Trophoblast cell (in vitro differentiated cells and primary cell): ENCODE data around the gene CPEB1.
A peak's percentile ranks its signal among the peaks of the same experiment; 100 is the strongest.

ENCODE experiments used
- DNase-seq, 2 donors: peaks; one replicate each; pipeline ENCODE4 v3.0.0-alpha.2; 2016
- H2AFZ ChIP-seq: 2 replicates; pipeline ENCODE4 v1.6.1; 2013; ENCODE audit warnings: low read length, moderate library complexity, mild to moderate bottlenecking; ENCODE audit not compliant: insufficient read depth, poor library complexity
- H2AK5ac ChIP-seq: 2 replicates; pipeline ENCODE4 v1.6.1; 2013; ENCODE audit warnings: mild to moderate bottlenecking, low read length
- H2BK120ac ChIP-seq: 2 replicates; pipeline ENCODE4 v1.6.1; 2013; ENCODE audit warnings: low read length, mild to moderate bottlenecking, moderate library complexity; ENCODE audit not compliant: insufficient read depth, poor library complexity
- H2BK12ac ChIP-seq: 2 replicates; pipeline ENCODE4 v1.6.1; 2013; ENCODE audit warnings: mild to moderate bottlenecking, low read length, moderate library complexity
- H2BK5ac ChIP-seq: 2 replicates; pipeline ENCODE4 v1.6.1; 2013; ENCODE audit warnings: low read length, low read depth, moderate library complexity, mild to moderate bottlenecking; ENCODE audit not compliant: poor library complexity
- H3K14ac ChIP-seq: 2 replicates; pipeline ENCODE4 v1.6.1; 2013; ENCODE audit warnings: mild to moderate bottlenecking, low read length
- H3K18ac ChIP-seq: 2 replicates; pipeline ENCODE4 v1.6.1; 2013; ENCODE audit warnings: mild to moderate bottlenecking, low read length
- H3K23ac ChIP-seq: 2 replicates; pipeline ENCODE4 v1.6.1; 2013; ENCODE audit warnings: low read length
- H3K27ac ChIP-seq: 2 replicates; pipeline ENCODE4 v1.5.1; 2013; ENCODE audit warnings: low read depth, mild to moderate bottlenecking, inconsistent platforms, low read length, moderate library complexity
- H3K27me3 ChIP-seq: 2 replicates; pipeline ENCODE4 v1.6.1; 2013; ENCODE audit warnings: inconsistent platforms, mild to moderate bottlenecking, low read length, moderate library complexity; ENCODE audit not compliant: insufficient read depth
- H3K36me3 ChIP-seq, 2 experiments: 1 replicate in 1 of 2; 2 replicates in 1 of 2; pipeline ENCODE4 v1.6.1; 2013; ENCODE audit warnings: low read length in 2 of 2, mild to moderate bottlenecking in 2 of 2, moderate library complexity in 1 of 2; ENCODE audit not compliant: insufficient read depth in 2 of 2, control insufficient read depth in 1 of 2
- H3K4ac ChIP-seq: 2 replicates; pipeline ENCODE4 v1.6.1; 2013; ENCODE audit warnings: low read depth, mild to moderate bottlenecking, low read length, moderate library complexity
- H3K4me1 ChIP-seq, 2 experiments: 1 replicate in 1 of 2; 2 replicates in 1 of 2; pipeline ENCODE4 v1.6.1; 2013; ENCODE audit warnings: low read length in 2 of 2, mild to moderate bottlenecking in 2 of 2, moderate library complexity in 1 of 2; ENCODE audit not compliant: insufficient read depth in 2 of 2, control insufficient read depth in 1 of 2
- H3K4me2 ChIP-seq: 2 replicates; pipeline ENCODE4 v1.6.1; 2013; ENCODE audit warnings: inconsistent platforms, mild to moderate bottlenecking, low read length, moderate library complexity
- H3K4me3 ChIP-seq: 2 replicates; pipeline ENCODE4 v1.5.1; 2013; ENCODE audit warnings: mild to moderate bottlenecking, low read depth, low read length, inconsistent platforms
- H3K79me1 ChIP-seq: one replicate; pipeline ENCODE4 v1.6.1; 2013; ENCODE audit warnings: low read length
- H3K79me2 ChIP-seq: 2 replicates; pipeline ENCODE4 v1.6.1; 2013; ENCODE audit warnings: low read length, mild to moderate bottlenecking; ENCODE audit not compliant: control insufficient read depth, insufficient read depth, poor library complexity
- H3K9ac ChIP-seq: 2 replicates; pipeline ENCODE4 v1.6.1; 2013; ENCODE audit warnings: mild to moderate bottlenecking, low read length
- H3K9me3 ChIP-seq: 2 replicates; pipeline ENCODE4 v1.6.1; 2013; ENCODE audit warnings: low read depth, mild to moderate bottlenecking, control low read depth, inconsistent platforms, low read length; ENCODE audit not compliant: insufficient read depth
- H4K12ac ChIP-seq: 2 replicates; pipeline ENCODE4 v1.6.1; 2013; ENCODE audit warnings: low read depth, mild to moderate bottlenecking, low read length, moderate library complexity
- H4K8ac ChIP-seq: 2 replicates; pipeline ENCODE4 v1.6.1; 2013; ENCODE audit warnings: low read depth, mild to moderate bottlenecking, low read length, moderate library complexity
- H4K91ac ChIP-seq: one replicate; pipeline ENCODE4 v1.6.1; 2013; ENCODE audit warnings: low read depth, mild to moderate bottlenecking, low read length, moderate library complexity
- WGBS: extraction: QIAGEN DNeasy Blood & Tissue Kit; methylation state at CpG from one replicate; pipeline ENCODE4 v1.1.7; 2013; ENCODE audit warnings: missing lambda C conversion rate; ENCODE audit not compliant: insufficient read length, insufficient coverage; ENCODE audit errors: extremely low coverage; 5-methylcytosine and 5-hydroxymethylcytosine counted together

CPEB1 gene

DNA sequence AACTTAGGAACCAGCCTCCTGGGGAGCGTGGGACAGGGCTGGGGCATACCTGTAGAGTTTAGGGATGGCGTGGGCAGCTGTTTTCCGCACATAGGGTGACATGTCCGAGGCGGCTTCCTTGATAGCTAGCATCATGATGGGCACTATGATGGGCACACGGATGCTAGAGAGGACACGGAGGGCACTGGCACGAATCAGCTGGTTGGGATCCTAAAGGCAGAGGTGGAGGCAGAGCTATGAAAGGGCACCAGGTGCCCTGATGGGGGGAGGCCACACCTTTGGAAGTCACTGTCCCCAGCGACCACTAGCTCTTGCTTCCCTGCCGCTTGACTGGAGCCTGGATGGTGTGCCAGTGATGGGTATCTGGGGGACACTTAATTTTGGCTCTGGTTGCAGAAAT, 34.2 kb upstream of the CPEB1 start:
- H2AFZ ChIP-seq: no peak overlapping the region
- no CpG with 5 or more reads among the region's 10 CpGs for WGBS

GRCh38 chr15:82680200-82681102, 33.3 kb upstream of the CPEB1 start:
- Histone ChIP-seq H3K27ac (no peak overlapping the region), H3K14ac (peak overlapping the region; percentile 54), H4K8ac (peak overlapping the region; percentile 82), H2AK5ac (no peak overlapping the region), H3K23ac (no peak overlapping the region), H3K4me2 (peak overlapping the region; percentile 90), H3K4ac (peak overlapping the region; percentile 21), H4K12ac (peak overlapping the region; percentile 88), H3K9ac (peak overlapping the region; percentile 60), H4K91ac (peak overlapping the region; percentile 74), H3K9me3 (peaks cover 3% of the 10 kb centered on the region), H3K27me3 (no peaks in the 10 kb centered on the region), H2AFZ (peak overlapping the region; percentile 92), H2BK120ac (peak overlapping the region; percentile 31), H2BK5ac (no peak overlapping the region), H2BK12ac (no peak overlapping the region), H3K79me2 (peaks cover 3% of the 10 kb centered on the region), H3K36me3 (no peaks in the 10 kb centered on the region), H3K4me3 (peak overlapping the region; percentile 72), H3K79me1 (peaks cover 3% of the 10 kb centered on the region), H3K4me1 (peaks cover 11% of the 10 kb centered on the region in 2 experiments), H3K18ac (peak overlapping the region; percentile 69)
- DNase-seq: peak; percentile 70 to 75
- no CpG with 5 or more reads among the region's 76 CpGs for WGBS

More for the DNA sequence above, 34.2 kb upstream of the CPEB1 start:
- no peak for DNase-seq
- H3K79me1 ChIP-seq: peaks cover 3% of the 10 kb centered on the region
- H3K79me2 ChIP-seq: peaks cover 3% of the 10 kb centered on the region
- no peak overlapping the region for H3K27ac ChIP-seq
- peaks cover 11% of the 10 kb centered on the region in 2 experiments for H3K4me1 ChIP-seq
- peak overlapping the region; percentile 17 for H2AK5ac ChIP-seq
- no peak overlapping the region for H3K9ac ChIP-seq
- no peak overlapping the region for H3K14ac ChIP-seq
- H3K9me3 ChIP-seq: peaks cover 3% of the 10 kb centered on the region
- peak overlapping the region; percentile 4 for H3K4me3 ChIP-seq
- H2BK120ac ChIP-seq: no peak overlapping the region
- H2BK12ac ChIP-seq: no peak overlapping the region
- no peak overlapping the region for H2BK5ac ChIP-seq
- H3K27me3 ChIP-seq: no peaks in the 10 kb centered on the region
- H3K4ac ChIP-seq: no peak overlapping the region
- no peak overlapping the region for H3K23ac ChIP-seq
- H3K18ac ChIP-seq: no peak overlapping the region
- H3K36me3 ChIP-seq: no peaks in the 10 kb centered on the region
- no peak overlapping the region for H4K12ac ChIP-seq
- peak overlapping the region; percentile 90 for H3K4me2 ChIP-seq
- peak overlapping the region; percentile 74 for H4K91ac ChIP-seq
- H4K8ac ChIP-seq: peak overlapping the region; percentile 82

DNA sequence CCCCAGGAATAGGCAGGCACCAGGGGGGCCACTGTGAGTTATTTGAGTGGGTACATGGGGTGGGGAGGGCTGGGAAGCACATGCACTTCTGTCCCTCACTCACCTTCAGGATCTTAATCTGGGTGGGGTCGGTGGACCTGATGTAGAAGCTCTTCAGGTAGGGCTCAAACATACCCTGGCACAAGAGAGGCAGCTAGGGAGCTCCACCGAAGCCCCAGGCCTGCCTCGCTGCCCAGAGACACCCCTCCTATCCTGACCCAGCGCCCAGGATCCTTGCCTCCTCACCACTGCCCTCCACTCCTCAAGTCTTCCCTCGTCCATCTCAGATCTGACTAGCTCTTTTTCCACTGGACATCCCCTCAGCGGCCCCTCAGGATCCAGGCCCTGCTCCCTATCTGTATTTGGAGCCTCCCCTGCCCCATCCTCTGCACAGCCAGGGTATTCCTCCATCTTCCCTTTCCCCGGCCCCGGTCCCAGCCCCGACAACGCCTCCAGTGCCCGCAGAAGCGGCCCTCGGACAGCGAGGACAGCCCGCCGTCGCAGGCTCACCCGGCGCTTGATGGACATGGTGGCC, 32.5 kb upstream of the CPEB1 start:
- H3K79me1 ChIP-seq: peaks cover 3% of the 10 kb centered on the region
- H3K4me1 ChIP-seq: peaks cover 11% of the 10 kb centered on the region in 2 experiments
- peak overlapping the region; percentile 78 for H2AFZ ChIP-seq
- peak overlapping the region; percentile 29 for H3K14ac ChIP-seq
- H2AK5ac ChIP-seq: no peak overlapping the region
- H3K27ac ChIP-seq: no peak overlapping the region
- H2BK120ac ChIP-seq: no peak overlapping the region
- H4K91ac ChIP-seq: no peak overlapping the region
- no peak overlapping the region for H2BK5ac ChIP-seq
- peak overlapping the region; percentile 52 for H4K8ac ChIP-seq
- peaks cover 3% of the 10 kb centered on the region for H3K9me3 ChIP-seq
- no peak overlapping the region for H3K23ac ChIP-seq
- H3K36me3 ChIP-seq: no peaks in the 10 kb centered on the region
- no peak overlapping the region for H3K4ac ChIP-seq
- H3K79me2 ChIP-seq: peaks cover 3% of the 10 kb centered on the region
- H3K9ac ChIP-seq: no peak overlapping the region
- H3K4me3 ChIP-seq: peak overlapping the region; percentile 72
- H3K18ac ChIP-seq: no peak overlapping the region
- no peak overlapping the region for H4K12ac ChIP-seq
- H3K4me2 ChIP-seq: peak overlapping the region; percentile 78
- no CpG with 5 or more reads among the region's 19 CpGs for WGBS
- H3K27me3 ChIP-seq: no peaks in the 10 kb centered on the region
- H2BK12ac ChIP-seq: no peak overlapping the region
- DNase-seq: no peak

- no peak for DNase-seq
- no peak overlapping the region for H4K91ac ChIP-seq
- H3K23ac ChIP-seq: no peak overlapping the region
- no peak overlapping the region for H3K27ac ChIP-seq
- peaks cover 3% of the 10 kb centered on the region for H3K9me3 ChIP-seq
- H4K8ac ChIP-seq: no peak overlapping the region
- H3K18ac ChIP-seq: no peak overlapping the region
- no peak overlapping the region for H3K9ac ChIP-seq
- no peak overlapping the region for H3K4me2 ChIP-seq
- peaks cover 3% of the 10 kb centered on the region for H3K79me1 ChIP-seq
- H2BK12ac ChIP-seq: no peak overlapping the region
- H3K79me2 ChIP-seq: peaks cover 3% of the 10 kb centered on the region
- H4K12ac ChIP-seq: no peak overlapping the region
- peaks cover 11% of the 10 kb centered on the region in 2 experiments for H3K4me1 ChIP-seq
- H3K4me3 ChIP-seq: no peak overlapping the region
- no peak overlapping the region for H2AFZ ChIP-seq
- no peak overlapping the region for H3K14ac ChIP-seq
- H2BK120ac ChIP-seq: no peak overlapping the region
- H3K27me3 ChIP-seq: no peaks in the 10 kb centered on the region
- no peak overlapping the region for H2BK5ac ChIP-seq
- H2AK5ac ChIP-seq: no peak overlapping the region
- H3K36me3 ChIP-seq: no peaks in the 10 kb centered on the region
- H3K4ac ChIP-seq: no peak overlapping the region
- WGBS: no CpG with 5 or more reads among the region's 7 CpGs
Observed at GRCh38 chr15:82677720-82678323, 30.7 kb upstream of the CPEB1 start.
